Effector memory CD8-positive, alpha-beta T cell (primary cell): Measurements from ENCODE around the gene CYBC1.
A peak's percentile ranks its signal among the peaks of the same experiment; 100 is the strongest.

ENCODE experiments used
- ATAC-seq: fragments of 150-1000 bp; cut with Tn5 transposase; replicated peaks from 2 replicates; pipeline ENCODE4 v1.10.0; 2021; ENCODE audit warnings: mild to moderate bottlenecking, moderate library complexity
- DNase-seq, 3 experiments: peaks; one replicate each; pipeline ENCODE4 v3.0.0; 2021
- H3K27ac Mint-ChIP-seq, 2 donors: one replicate each; pipeline ENCODE4 v1.8.0; 2022; ENCODE audit warnings: mild to moderate bottlenecking in 2 of 2, mixed read lengths in 2 of 2, moderate library complexity in 2 of 2
- H3K27me3 Mint-ChIP-seq, 2 donors: one replicate each; pipeline ENCODE4 v1.8.0; 2022; ENCODE audit warnings: mixed read lengths in 2 of 2
- H3K36me3 Mint-ChIP-seq: one replicate; pipeline ENCODE4 v1.8.0; 2022; ENCODE audit warnings: mild to moderate bottlenecking, moderate library complexity, mixed read lengths; ENCODE audit not compliant: insufficient read depth
- H3K4me1 Mint-ChIP-seq, 2 donors: one replicate each; pipeline ENCODE4 v1.8.0; 2022; ENCODE audit warnings: low read depth in 2 of 2, mixed read lengths in 2 of 2
- H3K4me3 Mint-ChIP-seq, 2 donors: one replicate each; pipeline ENCODE4 v1.8.0; 2022; ENCODE audit warnings: mild to moderate bottlenecking in 2 of 2, mixed read lengths in 2 of 2, moderate library complexity in 2 of 2
- H3K9me3 Mint-ChIP-seq, 2 donors: one replicate each; pipeline ENCODE4 v1.8.0; 2022; ENCODE audit warnings: mixed read lengths in 2 of 2
- total RNA-seq, 9 experiments: gene quantifications; one replicate each; lab custom pipeline; 2026; lab: John Stamatoyannopoulos, UW

Gene CYBC1
- total RNA-seq = 67.9 to 156 (median 113) reads per million in 9 experiments

GRCh38 chr17:82450357-82451106 is at the start of gene CYBC1:
CYBC1 (minus strand) TSS chr17:82450752; CDS start chr17:82449254, 1,498 bp downstream.
- H3K27ac Mint-ChIP-seq = peak within 1 kb of the TSS; percentile 97 to 98
- H3K9me3 Mint-ChIP-seq = no peaks in the 10 kb centered on the region
- DNase-seq (peak; percentile 89 to 92 (median 91)), ATAC-seq (peak; percentile 63)
- H3K27me3 Mint-ChIP-seq = no peaks in the 10 kb centered on the region
- H3K4me1 Mint-ChIP-seq = peaks cover 19 to 31% of the 10 kb centered on the region in 2 donors
- peaks cover 33% of the 10 kb centered on the region for H3K36me3 Mint-ChIP-seq
- H3K4me3 Mint-ChIP-seq = peak within 1 kb of the TSS; percentile 95 to 96

GRCh38 chr17:82497483-82498405 is 47.2 kb upstream of the CYBC1 start:
- H3K36me3 Mint-ChIP-seq = peaks cover 42% of the 10 kb centered on the region
- no peaks in the 10 kb centered on the region for H3K27me3 Mint-ChIP-seq
- peak overlapping the region; percentile 86 to 90 for H3K27ac Mint-ChIP-seq
- peak; percentile 43 for ATAC-seq
- no peaks in the 10 kb centered on the region for H3K9me3 Mint-ChIP-seq
- H3K4me1 Mint-ChIP-seq = peaks cover 18 to 36% of the 10 kb centered on the region in 2 donors
- peak overlapping the region; percentile 87 to 88 for H3K4me3 Mint-ChIP-seq
- DNase-seq = peak; percentile 31 to 42 (median 32)

- H3K4me1 Mint-ChIP-seq = peaks cover 18 to 36% of the 10 kb centered on the region in 2 donors
- H3K27ac Mint-ChIP-seq = peak overlapping the region; percentile 86 to 90
- H3K4me3 Mint-ChIP-seq = peak overlapping the region; percentile 87 to 88
- peak; percentile 68 for ATAC-seq
- no peaks in the 10 kb centered on the region for H3K9me3 Mint-ChIP-seq
- no peaks in the 10 kb centered on the region for H3K27me3 Mint-ChIP-seq
- peaks cover 42% of the 10 kb centered on the region for H3K36me3 Mint-ChIP-seq
- DNase-seq = peak; percentile 82 to 83 (median 83)
Measured at GRCh38 chr17:82496529-82497434, 46.2 kb upstream of the CYBC1 start.

- no peaks in the 10 kb centered on the region for H3K9me3 Mint-ChIP-seq
- peaks cover 42% of the 10 kb centered on the region for H3K36me3 Mint-ChIP-seq
- peaks cover 18 to 36% of the 10 kb centered on the region in 2 donors for H3K4me1 Mint-ChIP-seq
- DNase-seq = no peak
- H3K4me3 Mint-ChIP-seq = peak overlapping the region; percentile 87 to 88
- H3K27me3 Mint-ChIP-seq = no peaks in the 10 kb centered on the region
- peak overlapping the region in 1 of 2 donors; percentile 90 for H3K27ac Mint-ChIP-seq
- ATAC-seq = no peak
Measured at GRCh38 chr17:82495844-82496528, 45.4 kb upstream of the CYBC1 start.

GRCh38 chr17:82494236-82495055 is 43.9 kb upstream of the CYBC1 start:
- peak overlapping the region; percentile 98 to 99 for H3K27ac Mint-ChIP-seq
- peak overlapping the region; percentile 73 to 77 for H3K4me3 Mint-ChIP-seq
- DNase-seq (peak; percentile 92 to 95 (median 93)), ATAC-seq (peak; percentile 76)
- H3K36me3 Mint-ChIP-seq = peaks cover 45% of the 10 kb centered on the region
- no peaks in the 10 kb centered on the region for H3K27me3 Mint-ChIP-seq
- peaks cover 18 to 35% of the 10 kb centered on the region in 2 donors for H3K4me1 Mint-ChIP-seq
- H3K9me3 Mint-ChIP-seq = no peaks in the 10 kb centered on the region

- DNase-seq = no peak
- Mint-ChIP-seq H3K4me1 (peaks cover 18 to 33% of the 10 kb centered on the region in 2 donors), H3K4me3 (no peak overlapping the region), H3K27me3 (no peaks in the 10 kb centered on the region), H3K36me3 (peaks cover 52% of the 10 kb centered on the region), H3K9me3 (no peaks in the 10 kb centered on the region), H3K27ac (peak overlapping the region; percentile 98 to 99)
- no peak for ATAC-seq
Measured at GRCh38 chr17:82493226-82493781, 42.8 kb upstream of the CYBC1 start.

GRCh38 chr17:82492643-82493225 is 42.2 kb upstream of the CYBC1 start:
- peaks cover 13 to 28% of the 10 kb centered on the region in 2 donors for H3K4me1 Mint-ChIP-seq
- H3K4me3 Mint-ChIP-seq = no peak overlapping the region
- H3K27ac Mint-ChIP-seq = peak overlapping the region in 1 of 2 donors; percentile 99
- DNase-seq (no peak), ATAC-seq (no peak)
- no peaks in the 10 kb centered on the region for H3K27me3 Mint-ChIP-seq
- H3K9me3 Mint-ChIP-seq = no peaks in the 10 kb centered on the region
- peaks cover 55% of the 10 kb centered on the region for H3K36me3 Mint-ChIP-seq

- Mint-ChIP-seq H3K36me3 (peaks cover 67% of the 10 kb centered on the region), H3K27ac (no peak overlapping the region), H3K4me3 (no peak overlapping the region), H3K27me3 (no peaks in the 10 kb centered on the region), H3K9me3 (no peaks in the 10 kb centered on the region), H3K4me1 (peaks cover 13 to 27% of the 10 kb centered on the region in 2 donors)
- ATAC-seq (no peak), DNase-seq (no peak)
Measured at GRCh38 chr17:82491533-82491932, 41.0 kb upstream of the CYBC1 start.

GRCh38 chr17:82491196-82491530 is 40.6 kb upstream of the CYBC1 start:
- no peak for ATAC-seq
- Mint-ChIP-seq H3K4me1 (peaks cover 17 to 27% of the 10 kb centered on the region in 2 donors), H3K9me3 (no peaks in the 10 kb centered on the region), H3K36me3 (peaks cover 67% of the 10 kb centered on the region), H3K27ac (no peak overlapping the region), H3K4me3 (no peak overlapping the region), H3K27me3 (no peaks in the 10 kb centered on the region)
- DNase-seq = no peak

GRCh38 chr17:82490512-82491195 is 40.1 kb upstream of the CYBC1 start:
- no peak overlapping the region for H3K27ac Mint-ChIP-seq
- DNase-seq = no peak
- peaks cover 21 to 26% of the 10 kb centered on the region in 2 donors for H3K4me1 Mint-ChIP-seq
- no peak for ATAC-seq
- H3K27me3 Mint-ChIP-seq = no peaks in the 10 kb centered on the region
- no peaks in the 10 kb centered on the region for H3K9me3 Mint-ChIP-seq
- H3K4me3 Mint-ChIP-seq = no peak overlapping the region
- peaks cover 68% of the 10 kb centered on the region for H3K36me3 Mint-ChIP-seq
